Common myeloid progenitor, CD34-positive (primary cell): ENCODE data around the gene CYP2A7.
"Not testable (repeated sequence)": the region's sequence is repeated elsewhere in the genome, so short reads cannot be mapped to it uniquely, and the experiment has no call there.

Source experiments
- CTCF ChIA-PET: fragments of 350-600 bp; sonication (Branson Sonifier 250); formaldehyde crosslinking; loops from one replicate; lab custom pipeline; 2021; ENCODE audit warnings: antibody characterized with exemption; lab: Charles Lee
- POLR2A ChIA-PET: fragments of 350-600 bp; sonication (Branson Sonifier 250); formaldehyde crosslinking; loops from one replicate; lab custom pipeline; 2021; ENCODE audit warnings: antibody characterized with exemption; lab: Charles Lee
- DNase-seq, 3 donors: peaks; one replicate each; pipeline versions ENCODE4 v3.0.0 to v3.0.0-alpha.2; 2013
- H3K27ac ChIP-seq, 2 experiments: 1 replicate in 1 of 2; 2 replicates in 1 of 2; pipeline ENCODE4 v1.7.0; 2013; ENCODE audit warnings: inconsistent platforms in 2 of 2, low read length in 2 of 2, mild to moderate bottlenecking in 2 of 2, low read depth in 1 of 2, moderate library complexity in 1 of 2; ENCODE audit not compliant: severe bottlenecking in 2 of 2, insufficient read depth in 1 of 2, poor library complexity in 1 of 2
- H3K27me3 ChIP-seq, 5 experiments: replicated peaks in 2 of 5; 1 replicate in 3 of 5; 2 replicates in 2 of 5; pipeline versions ENCODE4 v1.6.1 to v1.7.0; 2013; ENCODE audit warnings: low read length in 4 of 5, mild to moderate bottlenecking in 2 of 5, moderate library complexity in 2 of 5, inconsistent platforms in 1 of 5; ENCODE audit not compliant: insufficient read depth in 5 of 5, control insufficient read depth in 4 of 5
- H3K36me3 ChIP-seq, 4 experiments: 1 replicate in 2 of 4; 2 replicates in 2 of 4; pipeline versions ENCODE4 v1.6.1 to v1.7.0; 2013; ENCODE audit warnings: low read length in 3 of 4, control low read depth in 1 of 4, mild to moderate bottlenecking in 1 of 4; ENCODE audit not compliant: control insufficient read depth in 4 of 4, insufficient read depth in 4 of 4
- H3K4me1 ChIP-seq, 4 experiments: 1 replicate in 3 of 4; 2 replicates in 1 of 4; pipeline versions ENCODE4 v1.6.1 to v1.7.1; 2013; ENCODE audit warnings: low read length in 3 of 4, mild to moderate bottlenecking in 3 of 4, control low read depth in 1 of 4, inconsistent platforms in 1 of 4, moderate library complexity in 1 of 4; ENCODE audit not compliant: control insufficient read depth in 4 of 4, insufficient read depth in 4 of 4; ENCODE audit errors: control extremely low read depth in 1 of 4
- H3K4me3 ChIP-seq, 7 experiments: 1 replicate in 4 of 7; 2 replicates in 3 of 7; pipeline versions ENCODE4 v1.5.1 to v1.7.0; 2013; ENCODE audit warnings: mild to moderate bottlenecking in 7 of 7, low read length in 6 of 7, moderate library complexity in 6 of 7, inconsistent platforms in 2 of 7, low read depth in 2 of 7, control low read depth in 1 of 7; ENCODE audit not compliant: insufficient read depth in 4 of 7, control insufficient read depth in 1 of 7; ENCODE audit errors: extremely low read depth in 1 of 7
- H3K9me3 ChIP-seq, 5 experiments: 1 replicate in 4 of 5; 2 replicates in 1 of 5; pipeline versions ENCODE4 v1.6.1 to v1.7.1; 2013; ENCODE audit warnings: low read length in 4 of 5, mild to moderate bottlenecking in 2 of 5, inconsistent platforms in 1 of 5, low read depth in 1 of 5, moderate library complexity in 1 of 5; ENCODE audit not compliant: control insufficient read depth in 4 of 5, insufficient read depth in 2 of 5; ENCODE audit errors: control extremely low read depth in 1 of 5
- WGBS: methylation state at CpG from one replicate; pipeline ENCODE4 v1.1.5; 2013; ENCODE audit not compliant: insufficient coverage; 5-methylcytosine and 5-hydroxymethylcytosine counted together

CYP2A7 gene

DNA sequence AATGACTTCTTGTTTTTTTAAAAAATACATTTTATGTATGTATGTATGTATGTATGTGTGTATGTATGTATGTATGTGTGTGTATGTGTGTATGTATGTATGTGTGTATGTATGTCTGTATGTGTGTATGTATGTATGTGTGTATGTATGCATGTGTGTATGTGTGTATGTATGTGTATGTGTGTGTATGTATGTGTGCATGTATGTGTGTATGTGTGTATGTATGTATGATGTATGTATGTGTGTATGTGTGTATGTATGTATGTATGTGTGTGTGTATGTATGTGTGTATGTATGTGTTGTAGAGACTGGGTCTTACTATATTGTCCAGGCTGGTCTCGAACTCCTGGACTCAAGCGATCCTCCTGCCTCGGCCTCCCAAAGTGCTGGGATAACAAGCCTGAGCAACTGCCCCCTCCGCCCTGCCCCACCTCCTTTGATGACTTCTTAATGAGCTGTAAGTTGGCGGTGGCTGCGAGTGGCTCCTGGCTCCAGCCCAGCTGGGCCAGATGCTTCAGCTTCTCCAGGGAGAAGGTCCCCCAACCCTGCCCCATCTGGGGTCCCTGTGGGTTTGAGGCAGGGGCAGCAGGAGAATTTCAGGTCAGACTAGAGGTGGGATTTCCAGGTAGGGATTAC, 56.5 kb downstream of the CYP2A7 start:
- POLR2A ChIA-PET, result interaction anchor here (0.6 kb wide), 1 partner anchor 160 kb away, joined by 4 read pairs; no protein-coding TSS in a partner anchor
- H3K27ac ChIP-seq, H3K36me3 ChIP-seq, CTCF ChIA-PET, H3K4me3 ChIP-seq, H3K9me3 ChIP-seq, H3K27me3 ChIP-seq, DNase-seq: not testable (repeated sequence)
- H3K4me1 ChIP-seq, result peaks cover 0 to 45% (median 40%) of the 10 kb centered on the region in 4 experiments
- WGBS, result no CpG with 5 or more reads among the region's 6 CpGs
